ENCODE data around the gene RGS6. TPM values are rescaled to one million over a fixed set of nuclear protein-coding genes. Genes with fewer than 3 reads are reported as not detected.

The RGS6 gene
- total and polyA plus RNA-seq, 2 experiments from 2014 or later: 0.86 to 0.95 TPM

- Histone ChIP-seq H3K27me3 (no peaks in the 10 kb centered on the region), H3K4me1 (ENCODE audit: low read depth) (peaks cover 4% of the 10 kb centered on the region), H3K4me3 (no peak overlapping the region), H3K36me3 (no peaks in the 10 kb centered on the region), H3K27ac (no peak overlapping the region), H3K9me3 (ENCODE audit: low read depth) (no peaks in the 10 kb centered on the region)
- no peak for DNase-seq (ENCODE audit: low read depth in 1 of 2, low spot score in 1 of 2)
- no peak for TF ChIP-seq CTCF (IDR thresholded peaks at IDR 0.05; ENCODE audit: low read depth, low read length)
These were observed 379.3 kb downstream of the RGS6 start for GRCh38 chr14:72311516-72311915.

GRCh38 chr14:72314808-72315435 is 382.7 kb downstream of the RGS6 start:
- no peak overlapping the region for H3K27ac ChIP-seq
- no peaks in the 10 kb centered on the region for H3K27me3 ChIP-seq
- no peak overlapping the region for H3K4me3 ChIP-seq
- TF ChIP-seq CTCF (IDR thresholded peaks at IDR 0.05; ENCODE audit: low read depth, low read length): no peak
- H3K9me3 ChIP-seq (ENCODE audit: low read depth): no peaks in the 10 kb centered on the region
- H3K36me3 ChIP-seq: no peaks in the 10 kb centered on the region
- DNase-seq (ENCODE audit: low read depth in 1 of 2, low spot score in 1 of 2): no peak
- no peaks in the 10 kb centered on the region for H3K4me1 ChIP-seq (ENCODE audit: low read depth)

GRCh38 chr14:72315714-72316113 is 383.5 kb downstream of the RGS6 start:
- no peak for TF ChIP-seq CTCF (IDR thresholded peaks at IDR 0.05; ENCODE audit: low read depth, low read length)
- Histone ChIP-seq H3K9me3 (ENCODE audit: low read depth) (no peaks in the 10 kb centered on the region), H3K36me3 (no peaks in the 10 kb centered on the region)

GRCh38 chr14:72318648-72319047 is 386.4 kb downstream of the RGS6 start:
- Histone ChIP-seq H3K9me3 (ENCODE audit: low read depth) (no peaks in the 10 kb centered on the region), H3K4me1 (ENCODE audit: low read depth) (no peaks in the 10 kb centered on the region), H3K27ac (no peak overlapping the region), H3K4me3 (no peak overlapping the region), H3K27me3 (no peaks in the 10 kb centered on the region), H3K36me3 (no peaks in the 10 kb centered on the region)
- no peak for TF ChIP-seq CTCF (IDR thresholded peaks at IDR 0.05; ENCODE audit: low read depth, low read length)
- no peak for DNase-seq (ENCODE audit: low read depth in 1 of 2, low spot score in 1 of 2)

More at GRCh38 chr14:72315714-72316113, 383.5 kb downstream of the RGS6 start:
- H3K4me3 ChIP-seq: no peak overlapping the region
- no peaks in the 10 kb centered on the region for H3K4me1 ChIP-seq (ENCODE audit: low read depth)
- H3K27ac ChIP-seq: no peak overlapping the region
- H3K27me3 ChIP-seq: no peaks in the 10 kb centered on the region
- DNase-seq (ENCODE audit: low read depth in 1 of 2, low spot score in 1 of 2): no peak

GRCh38 chr14:72332046-72332445 is 399.8 kb downstream of the RGS6 start:
- H3K36me3 ChIP-seq: no peaks in the 10 kb centered on the region
- DNase-seq (ENCODE audit: low read depth in 1 of 2, low spot score in 1 of 2): no peak
- H3K4me3 ChIP-seq: no peak overlapping the region
- H3K27me3 ChIP-seq: no peaks in the 10 kb centered on the region
- no peak overlapping the region for H3K27ac ChIP-seq
- no peaks in the 10 kb centered on the region for H3K9me3 ChIP-seq (ENCODE audit: low read depth)
- no peaks in the 10 kb centered on the region for H3K4me1 ChIP-seq (ENCODE audit: low read depth)
- no peak for TF ChIP-seq CTCF (IDR thresholded peaks at IDR 0.05; ENCODE audit: low read depth, low read length)

Measured in cardiac muscle cell (in vitro differentiated cells and primary cell).